IPS DF 6.9 (cell line): Measurements from ENCODE around the gene NKAPD1.
"Not testable (repeated sequence)": the region's sequence is repeated elsewhere in the genome, so short reads cannot be mapped to it uniquely, and the experiment has no call there.

Experiments
- DNase-seq: peaks from one replicate; pipeline ENCODE4 v3.0.0-alpha.2; 2013; ENCODE audit warnings: low read depth, low spot score
- H3K27ac ChIP-seq: one replicate; pipeline ENCODE4 v1.5.1; 2013; ENCODE audit warnings: low read length, control low read depth
- H3K27me3 ChIP-seq: 2 replicates; pipeline ENCODE4 v1.6.1; 2013; ENCODE audit warnings: mild to moderate bottlenecking, low read length; ENCODE audit not compliant: control insufficient read depth, insufficient read depth
- H3K36me3 ChIP-seq: 2 replicates; pipeline ENCODE4 v1.6.1; 2013; ENCODE audit warnings: low read length; ENCODE audit not compliant: control insufficient read depth, insufficient read depth
- H3K4me1 ChIP-seq: 2 replicates; pipeline ENCODE4 v1.6.1; 2013; ENCODE audit warnings: low read length; ENCODE audit not compliant: control insufficient read depth, insufficient read depth
- H3K4me3 ChIP-seq: 2 replicates; pipeline ENCODE4 v1.5.1; 2013; ENCODE audit warnings: mild to moderate bottlenecking, low read length
- H3K9me3 ChIP-seq: 2 replicates; pipeline ENCODE4 v1.6.1; 2013; ENCODE audit warnings: low read length, inconsistent platforms; ENCODE audit not compliant: control insufficient read depth, insufficient read depth
- WGBS: extraction: QIAGEN DNeasy Blood & Tissue Kit; methylation state at CpG from one replicate; pipeline ENCODE4 v1.1.7; 2013; ENCODE audit warnings: mixed read lengths, missing lambda C conversion rate; ENCODE audit not compliant: insufficient read length, insufficient coverage; 5-methylcytosine and 5-hydroxymethylcytosine counted together

NKAPD1 gene

DNA sequence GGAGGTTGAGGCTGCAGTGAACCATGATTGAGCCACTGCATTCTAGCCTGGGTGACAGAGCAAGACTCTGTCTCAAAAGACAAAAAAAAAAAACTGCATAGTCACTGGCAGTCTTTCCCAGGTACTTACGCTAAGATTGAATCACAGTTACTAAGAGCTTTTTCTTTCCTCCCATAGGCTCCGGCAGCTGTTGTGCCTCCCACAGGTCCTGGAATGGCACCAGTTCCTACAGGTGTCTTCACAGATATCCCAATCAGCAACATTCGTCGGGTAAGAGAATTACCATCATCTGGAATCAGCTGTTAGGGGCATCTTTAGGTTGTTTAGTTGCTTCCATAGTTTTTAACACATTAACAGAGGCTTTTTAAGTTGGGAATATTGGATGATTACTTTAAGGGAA, 29.1 kb upstream of the NKAPD1 start:
- H3K4me3 ChIP-seq = no peak overlapping the region
- H3K36me3 ChIP-seq = peaks cover 5% of the 10 kb centered on the region; the same call in 1 of the 2 replicates
- no CpG with 5 or more reads among the region's 4 CpGs for WGBS
- H3K27ac ChIP-seq = no peak overlapping the region
- H3K4me1 ChIP-seq = no peaks in the 10 kb centered on the region
- no peak for DNase-seq
- no peaks in the 10 kb centered on the region for H3K9me3 ChIP-seq
- H3K27me3 ChIP-seq = no peaks in the 10 kb centered on the region

GRCh38 chr11:112046647-112047046, 27.5 kb upstream of the NKAPD1 start:
- WGBS = no CpG with 5 or more reads among the region's 2 CpGs
- not testable (repeated sequence) for H3K36me3 ChIP-seq, H3K4me3 ChIP-seq

GRCh38 chr11:112048256-112048655, 25.8 kb upstream of the NKAPD1 start:
- DNase-seq, H3K27ac ChIP-seq, H3K9me3 ChIP-seq, H3K4me1 ChIP-seq, H3K36me3 ChIP-seq, H3K4me3 ChIP-seq, H3K27me3 ChIP-seq: not testable (repeated sequence)
- WGBS = no CpG with 5 or more reads among the region's 3 CpGs

More at GRCh38 chr11:112046647-112047046, 27.5 kb upstream of the NKAPD1 start:
- H3K9me3 ChIP-seq, H3K27ac ChIP-seq, DNase-seq, H3K4me1 ChIP-seq, H3K27me3 ChIP-seq: not testable (repeated sequence)

DNA sequence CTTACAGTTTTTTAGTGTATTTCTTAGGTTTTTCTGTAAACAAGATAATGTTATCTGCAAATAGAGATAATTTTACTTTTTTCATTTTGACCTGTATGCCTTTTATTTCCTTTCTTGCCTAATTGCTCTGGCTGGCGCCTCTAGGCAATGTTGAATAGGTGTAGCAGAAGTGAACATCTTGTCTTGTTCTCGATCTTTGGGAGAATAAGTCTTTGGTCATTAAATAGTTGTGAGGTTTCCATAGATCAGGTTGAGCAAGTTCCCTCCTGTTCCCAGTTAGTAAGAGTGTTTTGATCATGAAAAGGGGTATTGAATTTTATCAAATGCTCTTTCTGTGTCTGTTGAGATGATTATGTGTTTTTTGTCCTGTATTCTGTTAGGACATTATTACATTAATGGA, 24.3 kb upstream of the NKAPD1 start:
- no peak overlapping the region for H3K4me3 ChIP-seq

GRCh38 chr11:112050721-112051120, 23.4 kb upstream of the NKAPD1 start:
- Histone ChIP-seq H3K4me1 (no peaks in the 10 kb centered on the region), H3K4me3 (no peak overlapping the region), H3K36me3 (peaks cover 6% of the 10 kb centered on the region; the same call in 1 of the 2 replicates), H3K27me3 (no peaks in the 10 kb centered on the region), H3K27ac (no peak overlapping the region), H3K9me3 (no peaks in the 10 kb centered on the region)
- no CpG with 5 or more reads among the region's 3 CpGs for WGBS
- no peak for DNase-seq

More for the DNA sequence above, 24.3 kb upstream of the NKAPD1 start:
- no peaks in the 10 kb centered on the region for H3K9me3 ChIP-seq
- no peak for DNase-seq
- H3K27ac ChIP-seq = no peak overlapping the region
- H3K36me3 ChIP-seq = peaks cover 8% of the 10 kb centered on the region; the same call in 1 of the 2 replicates
- H3K4me1 ChIP-seq = no peaks in the 10 kb centered on the region
- no CpG with 5 or more reads among the region's 2 CpGs for WGBS
- no peaks in the 10 kb centered on the region for H3K27me3 ChIP-seq

DNA sequence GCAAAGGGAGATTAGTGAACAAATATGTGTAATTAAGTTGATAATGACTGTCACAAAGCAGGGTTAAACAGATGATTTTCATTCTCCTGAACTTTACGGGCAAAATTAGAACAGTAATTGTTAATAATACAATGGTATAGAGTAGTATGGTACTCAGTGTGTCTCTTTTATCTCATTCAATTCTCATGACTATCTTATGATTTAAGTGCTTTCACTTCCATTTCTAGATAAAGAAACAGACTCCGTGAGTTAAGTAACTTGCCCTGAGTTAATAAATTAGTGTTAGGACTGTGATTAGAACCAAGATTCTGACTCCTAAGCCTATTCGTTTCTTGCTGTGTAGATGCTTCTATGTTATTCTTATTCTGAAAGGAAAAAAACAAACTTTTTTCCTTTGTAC, 22.3 kb upstream of the NKAPD1 start:
- Histone ChIP-seq H3K36me3 (peaks cover 6% of the 10 kb centered on the region; the same call in 1 of the 2 replicates), H3K4me3 (no peak overlapping the region), H3K4me1 (no peaks in the 10 kb centered on the region), H3K27me3 (no peaks in the 10 kb centered on the region), H3K27ac (no peak overlapping the region), H3K9me3 (no peaks in the 10 kb centered on the region)
- no peak for DNase-seq
- WGBS = no CpG with 5 or more reads among the region's 3 CpGs

- no peak overlapping the region for H3K4me3 ChIP-seq
- no peaks in the 10 kb centered on the region for H3K9me3 ChIP-seq
- WGBS = no CpG with 5 or more reads among the region's 4 CpGs
- DNase-seq = no peak
- peaks cover 9% of the 10 kb centered on the region; the same call in 1 of the 2 replicates for H3K36me3 ChIP-seq
- H3K27ac ChIP-seq = no peak overlapping the region
- H3K27me3 ChIP-seq = no peaks in the 10 kb centered on the region
- no peaks in the 10 kb centered on the region for H3K4me1 ChIP-seq
These were observed 16.9 kb upstream of the NKAPD1 start for GRCh38 chr11:112057170-112057569.

DNA sequence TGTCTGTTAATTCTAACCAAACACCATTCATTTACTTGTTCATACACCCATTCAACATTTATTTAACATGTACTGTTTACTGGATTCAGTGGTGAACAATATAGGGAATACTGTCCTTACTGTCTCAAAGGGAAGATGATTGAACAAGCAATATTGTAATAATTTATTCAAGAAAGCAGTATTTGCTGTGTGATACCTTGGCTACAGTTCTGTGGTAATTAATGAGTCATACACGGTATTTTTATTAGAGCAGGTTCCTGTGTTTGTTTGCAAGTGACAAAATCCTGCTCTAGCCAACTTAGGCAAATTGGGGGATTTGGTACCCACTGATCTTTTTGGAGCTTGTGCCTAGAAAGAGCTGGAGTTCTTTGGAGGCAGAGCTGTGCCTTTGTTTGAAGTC, 16.0 kb upstream of the NKAPD1 start:
- H3K27me3 ChIP-seq = no peaks in the 10 kb centered on the region
- H3K36me3 ChIP-seq = peaks cover 7% of the 10 kb centered on the region; the same call in 1 of the 2 replicates
- no peak overlapping the region for H3K4me3 ChIP-seq
- no peaks in the 10 kb centered on the region for H3K9me3 ChIP-seq
- no peak for DNase-seq
- H3K27ac ChIP-seq = no peak overlapping the region
- no peaks in the 10 kb centered on the region for H3K4me1 ChIP-seq
- WGBS = no CpG with 5 or more reads among the region's 1 CpG

GRCh38 chr11:112062923-112063322, 11.2 kb upstream of the NKAPD1 start:
- DNase-seq = no peak
- Histone ChIP-seq H3K27me3 (no peaks in the 10 kb centered on the region), H3K9me3 (no peaks in the 10 kb centered on the region), H3K36me3 (peaks cover 7% of the 10 kb centered on the region; the same call in 1 of the 2 replicates), H3K27ac (no peak overlapping the region), H3K4me1 (no peaks in the 10 kb centered on the region), H3K4me3 (no peak overlapping the region)
- WGBS = no CpG with 5 or more reads among the region's 1 CpG

DNA sequence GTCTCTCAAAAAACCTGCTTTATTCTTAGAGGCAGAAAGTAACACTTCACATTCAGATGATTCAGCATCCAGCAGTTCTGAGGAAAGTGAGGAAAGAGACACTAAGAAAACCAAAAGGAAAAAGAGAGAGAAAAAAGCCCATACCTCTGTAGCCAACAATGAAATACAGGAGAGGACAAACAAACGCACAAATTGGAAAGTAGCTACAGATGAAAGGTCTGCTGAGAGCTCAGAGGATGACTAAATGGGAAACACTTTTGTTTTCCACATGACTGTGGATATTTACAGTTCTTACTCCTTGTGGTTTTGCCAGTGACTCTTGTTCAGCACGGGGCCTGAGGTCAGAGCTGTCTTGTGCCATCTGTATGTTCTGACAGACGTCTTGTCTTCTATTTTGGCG, 8.6 kb downstream of the NKAPD1 start:
- H3K36me3 ChIP-seq = peaks cover 12% of the 10 kb centered on the region; the same call in 1 of the 2 replicates
- H3K4me3 ChIP-seq = no peak overlapping the region
- H3K27ac ChIP-seq = no peak overlapping the region
- no CpG with 5 or more reads among the region's 4 CpGs for WGBS
- no peak for DNase-seq
- H3K9me3 ChIP-seq = no peaks in the 10 kb centered on the region
- no peaks in the 10 kb centered on the region for H3K4me1 ChIP-seq
- H3K27me3 ChIP-seq = no peaks in the 10 kb centered on the region

DNA sequence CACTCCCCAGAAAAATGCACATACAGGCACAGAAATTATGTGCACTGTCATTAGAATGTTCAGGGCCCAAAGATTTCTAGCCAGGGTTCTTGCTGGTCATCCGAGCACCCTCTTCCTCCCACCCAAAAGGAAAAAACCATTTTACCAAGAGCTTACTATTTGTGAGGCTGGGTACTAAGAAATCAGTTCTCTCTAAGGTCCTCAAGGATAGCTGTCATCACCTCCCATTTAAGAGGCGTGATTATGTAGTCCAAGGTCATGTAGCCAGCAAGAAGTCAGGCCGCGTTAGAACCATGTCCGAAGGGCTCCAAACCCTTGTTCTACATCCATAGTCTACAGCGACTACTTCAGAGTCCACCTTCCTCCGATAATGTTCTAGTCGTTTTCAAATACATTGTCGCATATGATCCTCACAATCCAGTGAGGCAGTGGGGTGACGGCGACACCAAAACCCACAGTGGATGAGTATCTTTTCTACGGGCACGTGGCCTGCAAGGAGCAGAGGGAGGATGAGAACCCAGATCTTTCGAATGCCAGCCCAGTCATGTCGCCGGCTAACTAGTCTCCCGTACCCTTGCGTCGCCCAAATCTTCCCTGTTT, 11.8 kb downstream of the NKAPD1 start:
- Histone ChIP-seq H3K36me3 (peaks cover 14% of the 10 kb centered on the region; the same call in 1 of the 2 replicates), H3K9me3 (no peaks in the 10 kb centered on the region), H3K4me3 (peak overlapping the region; percentile 81), H3K4me1 (no peaks in the 10 kb centered on the region), H3K27ac (no peak overlapping the region), H3K27me3 (no peaks in the 10 kb centered on the region)
- no CpG with 5 or more reads among the region's 19 CpGs for WGBS
- DNase-seq = no peak
